PFSK-1 (cell line): ENCODE results near the gene POLR1A.

Experiments
- FOXP2 ChIP-seq: optimal IDR thresholded peaks from 2 replicates; pipeline ENCODE3; 2011; ENCODE audit warnings: borderline replicate concordance, control low read depth, inconsistent platforms; ENCODE audit not compliant: insufficient read depth; ENCODE audit errors: extremely low read length, extremely low read depth
- POLR2AphosphoS5 ChIP-seq: IDR thresholded peaks from 2 replicates; pipeline ENCODE4 v1.6.1; 2012; ENCODE audit warnings: low read depth, mild to moderate bottlenecking, control low read depth, low read length, moderate library complexity
- REST ChIP-seq, 2 experiments: IDR thresholded peaks; 2 replicates each; pipeline versions ENCODE4 v1.6.1 to v1.8.0; 2011 to 2012; ENCODE audit warnings: low read depth in 2 of 2, low read length in 2 of 2, control low read depth in 1 of 2, inconsistent platforms in 1 of 2, mild to moderate bottlenecking in 1 of 2, moderate library complexity in 1 of 2; ENCODE audit not compliant: insufficient read depth in 1 of 2
- SIN3A ChIP-seq: IDR thresholded peaks from 2 replicates; pipeline ENCODE4 v1.6.1; 2012; ENCODE audit warnings: mild to moderate bottlenecking, low read length, moderate library complexity, borderline replicate concordance; ENCODE audit not compliant: insufficient read depth
- TAF1 ChIP-seq: IDR thresholded peaks from 2 replicates; pipeline ENCODE4 v1.6.1; 2012; ENCODE audit warnings: low read length, control low read depth, borderline replicate concordance; ENCODE audit not compliant: insufficient read depth

DNA sequence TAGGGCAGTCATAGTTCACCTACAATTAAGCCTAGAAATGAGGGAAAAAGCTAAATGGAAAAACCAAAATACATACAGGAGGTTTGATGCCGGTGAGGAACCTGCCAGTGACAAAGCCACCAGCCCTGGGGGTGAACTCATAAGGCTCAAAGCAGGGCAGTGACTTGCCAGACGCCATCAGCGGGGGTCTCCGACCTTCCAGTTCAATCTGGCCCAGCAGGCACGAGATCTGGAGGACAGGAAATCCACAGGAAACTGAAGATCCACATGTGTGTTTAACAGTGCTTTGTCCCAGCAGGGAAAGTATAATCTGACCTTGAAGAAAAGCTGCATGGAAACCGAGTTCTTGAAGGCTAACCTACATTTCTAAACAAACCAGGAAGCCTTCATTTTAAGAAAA is 60.1 kb downstream of the POLR1A start:
- TF ChIP-seq POLR2AphosphoS5 (no peak), TAF1 (no peak), REST (IDR thresholded peaks at IDR 0.05; ENCODE audit: insufficient read depth in 1 of 2, low read depth in 2 of 2, low read length in 2 of 2) (no peak), SIN3A (no peak), FOXP2 (no peak)
